IPS-18c (cell line): ENCODE results near the gene UBE2D2.
"Not testable (repeated sequence)": the region's sequence is repeated elsewhere in the genome, so short reads cannot be mapped to it uniquely, and the experiment has no call there.

Experiments used
- H3K4me3 ChIP-seq: 2 replicates; pipeline ENCODE4 v1.7.0; 2013; ENCODE audit warnings: low read depth, mild to moderate bottlenecking, low read length, moderate library complexity; ENCODE audit not compliant: insufficient read depth
- H3K9me3 ChIP-seq: one replicate; pipeline ENCODE4 v1.6.1; 2013; ENCODE audit warnings: mild to moderate bottlenecking, low read length, moderate library complexity; ENCODE audit not compliant: control insufficient read depth, insufficient read depth

Gene UBE2D2

GRCh38 chr5:139605887-139606286 lies 44.7 kb downstream of the UBE2D2 start:
- Histone ChIP-seq H3K4me3 (no peak overlapping the region), H3K9me3 (peaks cover 2% of the 10 kb centered on the region)

GRCh38 chr5:139611703-139612584 lies 50.8 kb downstream of the UBE2D2 start:
- Histone ChIP-seq H3K9me3 (no peaks in the 10 kb centered on the region), H3K4me3 (no peak overlapping the region)

- Histone ChIP-seq H3K9me3 (no peaks in the 10 kb centered on the region), H3K4me3 (no peak overlapping the region)
Measured at GRCh38 chr5:139619861-139620260, 58.7 kb downstream of the UBE2D2 start.

- not testable (repeated sequence) for H3K9me3 ChIP-seq, H3K4me3 ChIP-seq
Measured at GRCh38 chr5:139625398-139625797, 64.3 kb downstream of the UBE2D2 start.

GRCh38 chr5:139630855-139631254 lies 69.7 kb downstream of the UBE2D2 start:
- no peaks in the 10 kb centered on the region for H3K9me3 ChIP-seq

GRCh38 chr5:139631520-139632165 lies 70.5 kb downstream of the UBE2D2 start:
- no peak overlapping the region for H3K4me3 ChIP-seq

More at GRCh38 chr5:139630855-139631254, 69.7 kb downstream of the UBE2D2 start:
- H3K4me3 ChIP-seq, result no peak overlapping the region

GRCh38 chr5:139633295-139634027 lies 72.3 kb downstream of the UBE2D2 start:
- H3K4me3 ChIP-seq, result no peak overlapping the region

More at GRCh38 chr5:139631520-139632165, 70.5 kb downstream of the UBE2D2 start:
- no peaks in the 10 kb centered on the region for H3K9me3 ChIP-seq

GRCh38 chr5:139634028-139634325 lies 72.8 kb downstream of the UBE2D2 start:
- Histone ChIP-seq H3K9me3 (peaks cover 2% of the 10 kb centered on the region), H3K4me3 (no peak overlapping the region)

More at GRCh38 chr5:139633295-139634027, 72.3 kb downstream of the UBE2D2 start:
- H3K9me3 ChIP-seq, result no peaks in the 10 kb centered on the region

- Histone ChIP-seq H3K9me3 (peaks cover 2% of the 10 kb centered on the region), H3K4me3 (no peak overlapping the region)
Measured at GRCh38 chr5:139634541-139634940, 73.4 kb downstream of the UBE2D2 start.

- H3K9me3 ChIP-seq, result peaks cover 2% of the 10 kb centered on the region
Measured at GRCh38 chr5:139635191-139635590, 74.1 kb downstream of the UBE2D2 start.

GRCh38 chr5:139635606-139636206 lies 74.6 kb downstream of the UBE2D2 start:
- Histone ChIP-seq H3K9me3 (peaks cover 2% of the 10 kb centered on the region), H3K4me3 (no peak overlapping the region)

More at GRCh38 chr5:139635191-139635590, 74.1 kb downstream of the UBE2D2 start:
- no peak overlapping the region for H3K4me3 ChIP-seq

- Histone ChIP-seq H3K9me3 (peaks cover 2% of the 10 kb centered on the region), H3K4me3 (no peak overlapping the region)
Measured at GRCh38 chr5:139636207-139636792, 75.2 kb downstream of the UBE2D2 start.

- H3K9me3 ChIP-seq, result peaks cover 2% of the 10 kb centered on the region
- peak overlapping the region; percentile 25 for H3K4me3 ChIP-seq
Measured at GRCh38 chr5:139636975-139637408, 75.9 kb downstream of the UBE2D2 start.

- peaks cover 2% of the 10 kb centered on the region for H3K9me3 ChIP-seq
- peak overlapping the region; percentile 65 for H3K4me3 ChIP-seq
Measured at GRCh38 chr5:139637438-139638089, 76.4 kb downstream of the UBE2D2 start.

- Histone ChIP-seq H3K9me3 (peaks cover 2% of the 10 kb centered on the region), H3K4me3 (peak overlapping the region; percentile 65)
Measured at GRCh38 chr5:139638090-139638735, 77.1 kb downstream of the UBE2D2 start.
